ENCODE data around the gene TENM4. TPM values are rescaled to one million over a fixed set of nuclear protein-coding genes. Genes with fewer than 3 reads are reported as not detected.

The TENM4 gene
- total and polyA plus RNA-seq, 4 donors = 0.02 to 0.33 (median 0.14) TPM

GRCh38 chr11:78773077-78773476, 667.8 kb downstream of the TENM4 start:
- no peaks in the 10 kb centered on the region for H3K27me3 ChIP-seq (ENCODE audit: control insufficient read depth in 4 of 4, insufficient read depth in 4 of 4, low read length in 3 of 4)
- no peak for DNase-seq (ENCODE audit: low spot score)
- TF ChIP-seq FOXA1 (IDR thresholded peaks at IDR 0.05) (no peak), RXRA (IDR thresholded peaks at IDR 0.05) (no peak), SP1 (IDR thresholded peaks at IDR 0.05) (no peak), ATF3 (IDR thresholded peaks at IDR 0.05) (no peak), HNF4A (conservative IDR thresholded peaks at IDR 0.05) (no peak), RAD21 (IDR thresholded peaks at IDR 0.05) (no peak), JUND (IDR thresholded peaks at IDR 0.05) (no peak), TAF1 (conservative IDR thresholded peaks at IDR 0.05) (no peak), HNF4G (IDR thresholded peaks at IDR 0.05) (no peak)
- TF ChIP-seq, protein P1, sequence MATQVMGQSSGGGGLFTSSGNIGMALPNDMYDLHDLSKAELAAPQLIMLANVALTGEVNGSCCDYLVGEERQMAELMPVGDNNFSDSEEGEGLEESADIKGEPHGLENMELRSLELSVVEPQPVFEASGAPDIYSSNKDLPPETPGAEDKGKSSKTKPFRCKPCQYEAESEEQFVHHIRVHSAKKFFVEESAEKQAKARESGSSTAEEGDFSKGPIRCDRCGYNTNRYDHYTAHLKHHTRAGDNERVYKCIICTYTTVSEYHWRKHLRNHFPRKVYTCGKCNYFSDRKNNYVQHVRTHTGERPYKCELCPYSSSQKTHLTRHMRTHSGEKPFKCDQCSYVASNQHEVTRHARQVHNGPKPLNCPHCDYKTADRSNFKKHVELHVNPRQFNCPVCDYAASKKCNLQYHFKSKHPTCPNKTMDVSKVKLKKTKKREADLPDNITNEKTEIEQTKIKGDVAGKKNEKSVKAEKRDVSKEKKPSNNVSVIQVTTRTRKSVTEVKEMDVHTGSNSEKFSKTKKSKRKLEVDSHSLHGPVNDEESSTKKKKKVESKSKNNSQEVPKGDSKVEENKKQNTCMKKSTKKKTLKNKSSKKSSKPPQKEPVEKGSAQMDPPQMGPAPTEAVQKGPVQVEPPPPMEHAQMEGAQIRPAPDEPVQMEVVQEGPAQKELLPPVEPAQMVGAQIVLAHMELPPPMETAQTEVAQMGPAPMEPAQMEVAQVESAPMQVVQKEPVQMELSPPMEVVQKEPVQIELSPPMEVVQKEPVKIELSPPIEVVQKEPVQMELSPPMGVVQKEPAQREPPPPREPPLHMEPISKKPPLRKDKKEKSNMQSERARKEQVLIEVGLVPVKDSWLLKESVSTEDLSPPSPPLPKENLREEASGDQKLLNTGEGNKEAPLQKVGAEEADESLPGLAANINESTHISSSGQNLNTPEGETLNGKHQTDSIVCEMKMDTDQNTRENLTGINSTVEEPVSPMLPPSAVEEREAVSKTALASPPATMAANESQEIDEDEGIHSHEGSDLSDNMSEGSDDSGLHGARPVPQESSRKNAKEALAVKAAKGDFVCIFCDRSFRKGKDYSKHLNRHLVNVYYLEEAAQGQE (IDR thresholded peaks at IDR 0.05) = no peak

GRCh38 chr11:78772186-78772585, 668.6 kb downstream of the TENM4 start:
- Histone ChIP-seq H3K9me3 (ENCODE audit: control insufficient read depth in 4 of 4, low read length in 3 of 4) (no peaks in the 10 kb centered on the region), H3K9ac (ENCODE audit: low read depth in 1 of 2, low read length in 2 of 2) (no peak overlapping the region), H3K27me3 (ENCODE audit: control insufficient read depth in 4 of 4, insufficient read depth in 4 of 4, low read length in 3 of 4) (no peaks in the 10 kb centered on the region), H3K36me3 (ENCODE audit: control insufficient read depth in 4 of 4, insufficient read depth in 3 of 4, low read depth in 1 of 4, low read length in 3 of 4) (no peaks in the 10 kb centered on the region), H3K4me3 (ENCODE audit: low read depth in 1 of 3, low read length in 3 of 3) (no peak overlapping the region), H3K27ac (ENCODE audit: low read depth in 1 of 2, low read length in 2 of 2) (no peak overlapping the region), H3K4me1 (ENCODE audit: control insufficient read depth in 4 of 4, insufficient read depth in 4 of 4, low read length in 3 of 4) (peaks cover 2 to 11% (median 8%) of the 10 kb centered on the region in 4 donors)
- 96% methylated on average over 3 of the region's 3 CpGs for WGBS
- TF ChIP-seq SP1 (IDR thresholded peaks at IDR 0.05) = no peak
- no peak for TF ChIP-seq RXRA (IDR thresholded peaks at IDR 0.05)
- TF ChIP-seq, protein P2, sequence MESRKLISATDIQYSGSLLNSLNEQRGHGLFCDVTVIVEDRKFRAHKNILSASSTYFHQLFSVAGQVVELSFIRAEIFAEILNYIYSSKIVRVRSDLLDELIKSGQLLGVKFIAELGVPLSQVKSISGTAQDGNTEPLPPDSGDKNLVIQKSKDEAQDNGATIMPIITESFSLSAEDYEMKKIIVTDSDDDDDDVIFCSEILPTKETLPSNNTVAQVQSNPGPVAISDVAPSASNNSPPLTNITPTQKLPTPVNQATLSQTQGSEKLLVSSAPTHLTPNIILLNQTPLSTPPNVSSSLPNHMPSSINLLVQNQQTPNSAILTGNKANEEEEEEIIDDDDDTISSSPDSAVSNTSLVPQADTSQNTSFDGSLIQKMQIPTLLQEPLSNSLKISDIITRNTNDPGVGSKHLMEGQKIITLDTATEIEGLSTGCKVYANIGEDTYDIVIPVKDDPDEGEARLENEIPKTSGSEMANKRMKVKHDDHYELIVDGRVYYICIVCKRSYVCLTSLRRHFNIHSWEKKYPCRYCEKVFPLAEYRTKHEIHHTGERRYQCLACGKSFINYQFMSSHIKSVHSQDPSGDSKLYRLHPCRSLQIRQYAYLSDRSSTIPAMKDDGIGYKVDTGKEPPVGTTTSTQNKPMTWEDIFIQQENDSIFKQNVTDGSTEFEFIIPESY (IDR thresholded peaks at IDR 0.05) = no peak
- no peak for TF ChIP-seq YY1 (IDR thresholded peaks at IDR 0.05)
- TF ChIP-seq TAF1 (conservative IDR thresholded peaks at IDR 0.05) = no peak
- TF ChIP-seq, protein P1 (IDR thresholded peaks at IDR 0.05) = no peak
- no peak for TF ChIP-seq ATF3 (IDR thresholded peaks at IDR 0.05)
- no peak for TF ChIP-seq NR2F2 (IDR thresholded peaks at IDR 0.05)
- TF ChIP-seq GABPA (IDR thresholded peaks at IDR 0.05 in 1 of 2, conservative IDR thresholded peaks at IDR 0.05 in 1 of 2) = no peak
- DNase-seq (ENCODE audit: low spot score) = no peak

More at GRCh38 chr11:78773077-78773476, 667.8 kb downstream of the TENM4 start:
- no peak overlapping the region for H3K27ac ChIP-seq (ENCODE audit: low read depth in 1 of 2, low read length in 2 of 2)
- 88% methylated on average over 5 of the region's 5 CpGs for WGBS
- H3K9me3 ChIP-seq (ENCODE audit: control insufficient read depth in 4 of 4, low read length in 3 of 4) = no peaks in the 10 kb centered on the region
- peaks cover 2 to 11% (median 8%) of the 10 kb centered on the region in 4 donors for H3K4me1 ChIP-seq (ENCODE audit: control insufficient read depth in 4 of 4, insufficient read depth in 4 of 4, low read length in 3 of 4)
- H3K36me3 ChIP-seq (ENCODE audit: control insufficient read depth in 4 of 4, insufficient read depth in 3 of 4, low read depth in 1 of 4, low read length in 3 of 4) = no peaks in the 10 kb centered on the region
- no peak overlapping the region for H3K4me3 ChIP-seq (ENCODE audit: low read depth in 1 of 3, low read length in 3 of 3)
- no peak overlapping the region for H3K9ac ChIP-seq (ENCODE audit: low read depth in 1 of 2, low read length in 2 of 2)
